GM12865 (cell line): Measurements from ENCODE around the gene RPL10A.

ENCODE experiments used
- DNase-seq: peaks from one replicate; pipeline ENCODE4 v3.0.0; 2010; ENCODE audit warnings: low read depth
- H3K4me3 ChIP-seq: 2 replicates; pipeline ENCODE4 v1.5.1; 2011; ENCODE audit warnings: mild to moderate bottlenecking, low read depth, low read length, control low read depth
- TF ChIP-seq, protein P1 (sequence below): IDR thresholded peaks from 2 replicates; pipeline ENCODE4 v1.5.1; 2011; ENCODE audit warnings: low read length, control low read depth, low read depth, inconsistent platforms; ENCODE audit not compliant: insufficient read depth; ENCODE audit errors: missing control alignments

Gene RPL10A

DNA sequence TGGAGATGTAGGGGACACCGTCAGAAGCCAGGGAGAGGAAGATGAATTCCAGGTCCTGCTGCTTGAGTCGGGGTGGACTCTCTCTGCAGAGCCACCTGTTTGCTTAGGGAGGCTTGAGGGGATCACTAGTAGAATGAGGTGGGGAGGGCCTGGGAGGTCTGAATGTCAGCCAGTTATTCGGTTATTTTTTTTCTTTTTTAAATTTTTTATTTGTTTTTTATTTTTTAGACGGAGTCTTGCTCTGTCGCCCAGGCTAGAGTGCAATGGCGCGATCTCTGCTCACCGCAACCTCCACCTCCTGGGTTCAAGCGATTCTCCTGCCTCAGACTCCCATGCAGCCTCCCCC is 20.3 kb downstream of the RPL10A start:
- no peak overlapping the region for H3K4me3 ChIP-seq
- no peak for DNase-seq
- TF ChIP-seq, protein P1, sequence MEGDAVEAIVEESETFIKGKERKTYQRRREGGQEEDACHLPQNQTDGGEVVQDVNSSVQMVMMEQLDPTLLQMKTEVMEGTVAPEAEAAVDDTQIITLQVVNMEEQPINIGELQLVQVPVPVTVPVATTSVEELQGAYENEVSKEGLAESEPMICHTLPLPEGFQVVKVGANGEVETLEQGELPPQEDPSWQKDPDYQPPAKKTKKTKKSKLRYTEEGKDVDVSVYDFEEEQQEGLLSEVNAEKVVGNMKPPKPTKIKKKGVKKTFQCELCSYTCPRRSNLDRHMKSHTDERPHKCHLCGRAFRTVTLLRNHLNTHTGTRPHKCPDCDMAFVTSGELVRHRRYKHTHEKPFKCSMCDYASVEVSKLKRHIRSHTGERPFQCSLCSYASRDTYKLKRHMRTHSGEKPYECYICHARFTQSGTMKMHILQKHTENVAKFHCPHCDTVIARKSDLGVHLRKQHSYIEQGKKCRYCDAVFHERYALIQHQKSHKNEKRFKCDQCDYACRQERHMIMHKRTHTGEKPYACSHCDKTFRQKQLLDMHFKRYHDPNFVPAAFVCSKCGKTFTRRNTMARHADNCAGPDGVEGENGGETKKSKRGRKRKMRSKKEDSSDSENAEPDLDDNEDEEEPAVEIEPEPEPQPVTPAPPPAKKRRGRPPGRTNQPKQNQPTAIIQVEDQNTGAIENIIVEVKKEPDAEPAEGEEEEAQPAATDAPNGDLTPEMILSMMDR = no peak

DNA sequence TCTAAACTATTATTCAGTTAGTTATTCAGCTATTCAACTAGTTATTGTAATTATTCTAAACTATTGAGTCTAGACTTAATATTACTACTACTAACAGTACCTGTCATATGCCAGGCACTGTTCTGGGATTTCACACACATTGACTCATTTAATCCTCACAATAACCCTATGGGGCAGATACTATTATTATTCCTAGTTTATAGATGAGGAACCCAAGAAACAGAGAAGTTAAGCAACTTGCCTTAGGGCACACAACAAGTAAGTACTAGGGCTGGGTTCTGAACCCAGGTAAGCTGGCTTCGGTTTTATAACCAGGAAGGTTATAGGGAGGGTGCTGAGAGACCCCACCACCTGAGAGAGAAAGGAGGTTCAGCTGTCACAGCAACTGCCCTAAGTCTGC is 20.9 kb downstream of the RPL10A start:
- H3K4me3 ChIP-seq = no peak overlapping the region
- TF ChIP-seq, protein P1 = no peak
- no peak for DNase-seq

DNA sequence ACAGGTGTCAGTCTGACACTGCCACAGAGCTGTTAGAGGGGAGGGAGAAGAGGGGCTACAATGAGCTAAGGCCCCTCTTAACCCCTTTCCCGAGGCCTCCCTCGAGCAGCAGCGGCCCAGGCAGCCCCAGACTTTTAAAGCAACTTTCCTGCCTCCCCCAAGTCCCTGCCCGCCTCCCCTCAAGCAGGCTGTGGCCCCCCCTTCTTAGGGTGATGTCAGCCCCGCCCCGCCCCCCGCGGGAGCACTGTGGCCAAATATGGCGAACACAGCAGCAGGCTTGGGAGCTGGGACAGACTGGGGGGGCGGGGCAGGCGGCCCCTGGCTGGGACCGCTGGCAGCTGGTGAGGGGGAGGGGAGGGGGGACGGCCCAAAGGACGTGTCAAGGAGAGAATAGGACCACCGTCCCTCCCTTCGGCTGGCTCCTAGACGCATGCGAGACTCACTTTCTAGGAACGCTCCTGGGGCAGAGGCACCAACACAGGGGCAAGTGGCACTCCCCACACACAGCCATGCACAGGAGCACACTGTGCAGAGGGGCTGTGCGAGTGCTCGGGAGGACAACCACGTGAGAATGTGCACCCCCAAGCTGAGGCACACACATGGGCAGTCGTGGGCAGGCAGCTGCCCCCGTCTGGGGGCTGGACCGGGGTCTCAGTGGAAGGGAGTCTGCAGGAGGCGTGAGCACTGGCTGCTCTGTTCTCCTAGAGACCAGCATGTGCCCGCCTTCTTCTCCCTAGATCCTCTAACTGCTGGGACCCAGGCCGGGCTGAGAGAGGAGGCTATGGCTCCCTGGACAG is 22.0 kb downstream of the RPL10A start:
- DNase-seq = no peak
- TF ChIP-seq, protein P1 = no peak
- no peak overlapping the region for H3K4me3 ChIP-seq

DNA sequence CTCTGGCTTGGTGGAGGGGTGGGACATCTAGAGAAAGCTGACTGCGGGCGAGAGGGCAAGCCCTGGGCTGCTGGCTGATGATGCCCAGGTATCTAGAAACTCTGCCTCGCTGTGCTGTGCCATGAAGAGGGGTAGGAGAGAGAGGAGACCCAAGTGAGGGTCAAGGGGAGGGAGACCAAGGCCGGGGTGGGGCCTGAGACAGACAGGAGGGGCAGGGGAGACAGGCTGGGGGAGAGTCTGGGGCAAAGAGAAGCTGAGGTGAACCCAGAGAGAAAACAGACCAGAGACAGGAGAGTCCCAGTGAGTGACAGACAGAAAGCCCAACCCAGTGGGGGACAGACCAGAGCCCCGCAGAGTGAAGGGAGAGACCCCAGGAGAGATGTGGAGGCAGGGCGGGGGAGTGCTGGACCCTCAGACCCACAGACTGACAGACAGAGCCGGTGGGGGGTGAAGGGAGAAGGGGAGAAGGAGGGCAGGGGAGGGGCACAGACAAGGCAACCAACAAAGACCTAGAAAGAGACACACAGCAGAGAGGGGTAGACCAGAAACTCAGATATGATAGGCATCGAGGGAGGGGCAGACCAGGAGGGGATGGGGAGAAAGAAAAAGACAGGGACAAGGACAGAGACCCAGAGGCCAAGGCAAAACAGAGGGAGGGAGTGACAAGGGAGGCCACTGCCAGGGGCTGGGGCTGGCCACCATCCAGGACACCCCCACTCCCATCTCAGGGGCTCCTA is 22.8 kb downstream of the RPL10A start:
- TF ChIP-seq, protein P1 = no peak
- no peak for DNase-seq
- no peak overlapping the region for H3K4me3 ChIP-seq

DNA sequence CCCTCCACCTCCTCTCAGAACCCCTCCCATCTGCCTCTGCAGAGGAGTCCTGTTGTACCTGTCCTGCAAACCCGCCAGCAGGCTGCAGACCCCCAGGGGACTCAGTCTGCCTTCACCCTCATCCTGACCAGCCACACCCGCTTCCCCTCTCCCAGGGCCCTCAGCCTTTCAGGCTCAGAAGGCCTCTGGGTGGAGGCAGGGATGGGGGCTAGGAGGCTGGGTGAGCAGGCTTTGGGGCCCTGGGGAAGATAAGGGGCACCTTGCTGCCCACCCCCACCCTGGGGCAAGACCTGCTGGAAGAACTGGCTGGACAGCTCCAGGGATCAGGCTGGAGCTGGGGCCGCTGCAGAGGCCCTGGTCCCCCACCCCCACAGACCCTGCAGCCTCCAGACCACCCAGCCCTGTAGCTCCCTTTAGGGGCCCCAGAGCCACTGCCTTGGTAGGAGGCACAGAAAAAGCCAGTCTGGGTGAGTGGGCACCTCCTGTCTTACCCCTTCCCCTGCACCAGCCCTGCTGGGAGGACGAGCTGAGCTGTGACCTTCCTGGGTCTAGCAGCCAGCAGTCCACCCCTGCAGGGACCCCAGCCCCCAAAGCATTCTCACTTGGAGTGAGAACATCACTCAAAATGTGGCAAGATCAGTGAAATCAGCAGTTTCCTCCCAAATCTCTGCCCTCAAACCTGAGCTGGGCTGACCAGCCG is 23.5 kb downstream of the RPL10A start:
- no peak for DNase-seq
- TF ChIP-seq, protein P1 = no peak
- H3K4me3 ChIP-seq = no peak overlapping the region

DNA sequence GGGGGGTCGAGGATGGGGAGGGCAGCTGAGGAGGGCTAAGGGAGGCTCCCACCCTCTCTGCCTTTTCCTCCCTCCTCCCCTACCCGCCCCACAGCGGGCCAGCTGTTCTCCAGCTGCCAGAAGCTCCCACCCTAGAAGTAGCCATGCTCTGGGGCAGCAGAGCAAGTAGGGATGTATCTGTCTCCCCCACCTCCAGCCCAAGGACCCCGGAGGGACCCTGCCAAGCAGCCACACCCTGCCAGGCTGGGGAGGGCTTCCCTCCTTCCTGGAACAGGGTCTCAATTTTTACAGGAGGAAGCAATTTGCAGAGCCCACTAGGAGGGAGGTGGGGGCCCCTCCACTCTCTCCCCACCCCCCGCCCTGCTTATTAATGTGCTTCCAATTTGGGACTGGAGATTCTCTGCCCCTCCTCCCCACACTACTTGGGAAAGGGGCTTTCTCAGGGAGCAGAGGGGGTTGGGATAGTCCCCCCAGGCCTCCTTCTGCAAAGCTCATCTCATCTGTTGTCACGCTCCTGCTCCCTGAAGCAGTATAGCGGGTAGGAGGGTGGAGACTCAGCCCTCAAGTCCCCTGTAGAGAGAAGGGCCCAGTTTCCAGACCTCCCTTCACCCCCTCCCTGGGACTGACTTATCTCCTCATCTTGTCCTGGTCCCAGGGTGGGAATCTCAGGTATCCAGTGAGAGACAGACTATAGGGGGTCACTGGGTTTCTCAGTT is 24.2 kb downstream of the RPL10A start:
- DNase-seq = no peak
- TF ChIP-seq, protein P1 = no peak
- H3K4me3 ChIP-seq = no peak overlapping the region
